AG04449 (cell line): ENCODE data around the gene NR2F1-AS1.
"Not testable (repeated sequence)": the region's sequence is repeated elsewhere in the genome, so short reads cannot be mapped to it uniquely, and the experiment has no call there.

ENCODE experiments used
- CTCF ChIA-PET: fragments of 350-600 bp; formaldehyde crosslinking; extraction: SDS; loops from one replicate; lab custom pipeline; 2021; ENCODE audit warnings: antibody characterized with exemption; lab: Yijun Ruan, JAX
- POLR2A ChIA-PET: fragments of 400-600, 350-600 bp; formaldehyde crosslinking; extraction: SDS; loops from one replicate; lab custom pipeline; 2020; ENCODE audit warnings: antibody characterized with exemption, inconsistent platforms; lab: Yijun Ruan, JAX
- DNase-seq: peaks from one replicate; pipeline ENCODE4 v3.0.0-alpha.2; 2010; ENCODE audit warnings: low read depth, low spot score
- H3K4me3 ChIP-seq: 2 replicates; pipeline ENCODE4 v1.5.1; 2011; ENCODE audit warnings: low read depth, mild to moderate bottlenecking, control low read depth, low read length
- CTCF ChIP-seq: IDR thresholded peaks from one replicate; pipeline ENCODE4 v1.5.1; 2011; ENCODE audit warnings: mild to moderate bottlenecking, moderate library complexity, low read length, control low read depth, inconsistent platforms; ENCODE audit not compliant: insufficient read depth; ENCODE audit errors: missing control alignments

Gene NR2F1-AS1

GRCh38 chr5:93511445-93511844 lies 69.6 kb downstream of the NR2F1-AS1 start:
- TF ChIP-seq CTCF, result no peak
- no peak overlapping the region for H3K4me3 ChIP-seq
- no peak for DNase-seq
- POLR2A ChIA-PET, result no interaction called here
- CTCF ChIA-PET, result interaction anchor here (1.1 kb wide), 1 partner anchor 311 kb away, joined by 3 read pairs; no protein-coding TSS in a partner anchor

- DNase-seq, result no peak
- ChIA-PET POLR2A (no interaction called here), CTCF (no interaction called here)
- no peak overlapping the region for H3K4me3 ChIP-seq
- no peak for TF ChIP-seq CTCF
These were observed 70.2 kb downstream of the NR2F1-AS1 start for GRCh38 chr5:93510626-93511380.

GRCh38 chr5:93505553-93505952 lies 75.5 kb downstream of the NR2F1-AS1 start:
- CTCF ChIA-PET, DNase-seq, H3K4me3 ChIP-seq, POLR2A ChIA-PET: not testable (repeated sequence)

GRCh38 chr5:93503598-93504067 lies 77.4 kb downstream of the NR2F1-AS1 start:
- CTCF ChIA-PET, result no interaction called here
- no peak overlapping the region for H3K4me3 ChIP-seq
- DNase-seq, result peak; percentile 89
- POLR2A ChIA-PET, result no interaction called here
- TF ChIP-seq CTCF, result no peak

GRCh38 chr5:93497096-93497495 lies 83.9 kb downstream of the NR2F1-AS1 start:
- CTCF ChIA-PET, result no interaction called here

GRCh38 chr5:93479982-93480509 lies 101.0 kb downstream of the NR2F1-AS1 start:
- DNase-seq, result no peak
- H3K4me3 ChIP-seq, result no peak overlapping the region
- no peak for TF ChIP-seq CTCF
- ChIA-PET CTCF (no interaction called here), POLR2A (no interaction called here)

More at GRCh38 chr5:93497096-93497495, 83.9 kb downstream of the NR2F1-AS1 start:
- no peak for TF ChIP-seq CTCF
- no peak for DNase-seq
- H3K4me3 ChIP-seq, result no peak overlapping the region
- POLR2A ChIA-PET, result no interaction called here
